HepG2 (cell line): ENCODE results near the gene PDP2. TPM values are rescaled to one million over a fixed set of nuclear protein-coding genes. Genes with fewer than 3 reads are reported as not detected.

ENCODE experiments used
- CCAR2 ChIP-seq: fragments of 200-400 bp; formaldehyde crosslinking; optimal IDR thresholded peaks from 2 replicates; pipeline ENCODE3; 2018; ENCODE audit warnings: low read depth, mild to moderate bottlenecking, low read length, moderate library complexity
- CHD4 ChIP-seq: fragments of 200-600 bp; sonication (generic); IDR thresholded peaks from 2 replicates; pipeline ENCODE4 v1.7.0; 2017; ENCODE audit warnings: mild to moderate bottlenecking, low read length, borderline replicate concordance
- FUBP1 ChIP-seq: sonication (generic); formaldehyde crosslinking; IDR thresholded peaks from 2 replicates; pipeline ENCODE4 v1.5.1; 2020; ENCODE audit warnings: missing genetic modification reagents, mild to moderate bottlenecking, borderline replicate concordance
- HOXA9 ChIP-seq: sonication (generic); formaldehyde crosslinking; IDR thresholded peaks from 2 replicates; pipeline ENCODE4 v1.8.1; 2022; ENCODE audit warnings: missing genetic modification reagents, mild to moderate bottlenecking, moderate library complexity, borderline replicate concordance
- MNT ChIP-seq: fragments of 450-650 bp; IDR thresholded peaks from 2 replicates; pipeline ENCODE4 v1.6.1; 2016
- MTA1 ChIP-seq: sonication (generic); formaldehyde crosslinking; IDR thresholded peaks from 2 replicates; pipeline ENCODE4 v1.4.0; 2020; ENCODE audit warnings: missing genetic modification reagents, mild to moderate bottlenecking, borderline replicate concordance
- NR3C1 ChIP-seq: sonication (generic); formaldehyde crosslinking; IDR thresholded peaks from 2 replicates; pipeline ENCODE4 v1.4.0; 2020; ENCODE audit warnings: missing genetic modification reagents
- PRDM15 ChIP-seq: sonication (generic); formaldehyde crosslinking; IDR thresholded peaks from 2 replicates; pipeline ENCODE4 v1.4.0; 2020; ENCODE audit warnings: missing genetic modification reagents
- RBAK ChIP-seq: sonication (generic); formaldehyde crosslinking; IDR thresholded peaks from 2 replicates; pipeline ENCODE4 v1.5.1; 2020; ENCODE audit warnings: mild to moderate bottlenecking, missing genetic modification reagents
- SALL1 ChIP-seq: sonication (generic); formaldehyde crosslinking; IDR thresholded peaks from 2 replicates; pipeline ENCODE4 v1.8.0; 2022; ENCODE audit warnings: mild to moderate bottlenecking, missing genetic modification reagents
- SNAI1 ChIP-seq: sonication (generic); formaldehyde crosslinking; IDR thresholded peaks from 2 replicates; pipeline ENCODE4 v1.5.0; 2020; ENCODE audit warnings: mild to moderate bottlenecking, missing genetic modification reagents, borderline replicate concordance
- SRY ChIP-seq: sonication (generic); formaldehyde crosslinking; IDR thresholded peaks from 2 replicates; pipeline ENCODE4 v1.8.0; 2022; ENCODE audit warnings: mild to moderate bottlenecking, missing genetic modification reagents
- TEAD2 ChIP-seq: sonication (generic); formaldehyde crosslinking; IDR thresholded peaks from 2 replicates; pipeline ENCODE4 v1.9.0; 2021; ENCODE audit warnings: missing genetic modification reagents
- ZBTB14 ChIP-seq: sonication (generic); formaldehyde crosslinking; IDR thresholded peaks from 2 replicates; pipeline ENCODE4 v1.4.0; 2020; ENCODE audit warnings: missing genetic modification reagents
- ZBTB46 ChIP-seq: sonication (generic); formaldehyde crosslinking; IDR thresholded peaks from 2 replicates; pipeline ENCODE4 v1.4.0; 2020; ENCODE audit warnings: mild to moderate bottlenecking, missing genetic modification reagents, borderline replicate concordance
- ZFAT ChIP-seq: sonication (generic); formaldehyde crosslinking; conservative IDR thresholded peaks from 2 replicates; pipeline ENCODE4 v1.8.1; 2023; ENCODE audit warnings: missing genetic modification reagents, inconsistent platforms
- ZNF292 ChIP-seq: sonication (generic); formaldehyde crosslinking; IDR thresholded peaks from 2 replicates; pipeline ENCODE4 v1.8.1; 2022; ENCODE audit warnings: mild to moderate bottlenecking, low read depth, missing genetic modification reagents, borderline replicate concordance
- ZNF883 ChIP-seq: sonication (generic); formaldehyde crosslinking; IDR thresholded peaks from 2 replicates; pipeline ENCODE4 v1.5.1; 2020; ENCODE audit warnings: mild to moderate bottlenecking, missing genetic modification reagents; ENCODE audit errors: not compliant biosample characterization
- polyA plus RNA-seq, 8 experiments: library from polyadenylated mRNA; depleted of rRNA in 3 of 8; stranded (reverse) in 7 of 8; unstranded in 1 of 8; fragments of >200 nt; fragmentation: Illumina TruSeq in 4 of 8; extraction: Trizol in 4 of 8; gene quantifications; 2 replicates each; pipeline versions ENCODE4 v1.2.1 to v1.2.3, GENCODE V29; 2011 to 2016; ENCODE audit warnings: low read depth in 4 of 8, missing spikeins in 1 of 8, mixed read lengths in 1 of 8; ENCODE audit not compliant: insufficient read depth in 1 of 8
- total RNA-seq, 5 experiments: library from RNA; depleted of rRNA; stranded (reverse); fragments of >200 nt; fragmentation: Illumina TruSeq; extraction: Trizol; gene quantifications; 2 replicates each; pipeline ENCODE4 v1.2.3, GENCODE V29; 2016; ENCODE audit warnings: low read depth in 1 of 5

PDP2 gene
- total and polyA plus RNA-seq, 2 of the 13 experiments (the other 11 are each of a cell fraction or from before 2014, with no cell fraction given): 12.8 to 15.8 TPM

- no peak for TF ChIP-seq ZBTB46 (CRISPR knock-in tag)
- peak; percentile 72; the same call in 1 of the 2 replicates for TF ChIP-seq PRDM15 (CRISPR knock-in tag)
- TF ChIP-seq CHD4: no peak
- no peak for TF ChIP-seq TEAD2 (CRISPR knock-in tag)
- no peak for TF ChIP-seq NR3C1 (CRISPR knock-in tag)
- TF ChIP-seq ZFAT (CRISPR knock-in tag): peak; percentile 85; the same call in 1 of the 2 replicates
- TF ChIP-seq CCAR2: no peak
- peak; percentile 98 for TF ChIP-seq ZNF883 (CRISPR knock-in tag)
- TF ChIP-seq SALL1 (CRISPR knock-in tag): peak; percentile 87
- TF ChIP-seq ZBTB14 (CRISPR knock-in tag): peak; percentile 71
- TF ChIP-seq SNAI1 (CRISPR knock-in tag): peak; percentile 74
- no peak; the same call in 1 of the 2 replicates for TF ChIP-seq ZNF292 (CRISPR knock-in tag)
- peak; percentile 81; the same call in 1 of the 2 replicates for TF ChIP-seq HOXA9 (CRISPR knock-in tag)
- TF ChIP-seq SRY (CRISPR knock-in tag): peak; percentile 98
- 0 out of 2 replicates have a peak, but pooled peaks have one; percentile 63 for TF ChIP-seq RBAK (CRISPR knock-in tag)
- peak; percentile 30 for TF ChIP-seq MNT
- TF ChIP-seq FUBP1 (CRISPR knock-in tag): no peak
- TF ChIP-seq MTA1: peak; percentile 81; the same call in 1 of the 2 replicates
Observed at GRCh38 chr16:66880288-66881013, at the start of gene PDP2 (continued).
